Stimulated activated CD4-positive, alpha-beta T cell treated with anti-CD3 and anti-CD28 coated beads, Interleukin-1b, Interleukin-23, amount 100 ng/mL, for 1 hour (primary cell): Measurements from ENCODE around the gene HMGCLL1.

Source experiments
- DNase-seq, 2 donors: peaks; one replicate each; pipeline ENCODE4 v3.0.0-alpha.2; 2020; ENCODE audit warnings: low read depth in 2 of 2

Gene HMGCLL1

GRCh38 chr6:55578537-55579363, at the start of gene HMGCLL1:
HMGCLL1 (minus strand) TSS chr6:55579192; CDS start chr6:55579055, 137 bp downstream.
- DNase-seq, result no peak

DNA sequence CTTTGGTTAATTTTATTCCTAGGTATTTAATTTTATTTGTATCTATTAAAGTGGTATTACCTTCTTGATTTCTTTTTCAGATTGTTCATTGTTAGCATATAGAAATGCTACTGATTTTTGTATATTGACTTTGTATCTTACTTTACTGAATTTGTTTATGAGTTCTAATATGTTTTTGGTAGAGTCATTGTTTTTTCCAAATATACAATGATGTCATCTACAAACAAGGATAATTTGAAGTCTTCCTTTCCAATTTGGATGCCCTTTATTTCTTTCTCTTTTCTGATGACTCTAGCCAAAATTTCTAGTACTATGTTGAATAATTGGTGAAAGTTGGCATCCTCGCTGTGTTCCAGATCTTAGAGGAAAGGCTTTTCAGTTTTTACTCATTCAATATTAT, 43.0 kb upstream of the HMGCLL1 start:
- no peak for DNase-seq

- DNase-seq, result no peak
These were observed 42.3 kb upstream of the HMGCLL1 start for GRCh38 chr6:55621244-55621643.

DNA sequence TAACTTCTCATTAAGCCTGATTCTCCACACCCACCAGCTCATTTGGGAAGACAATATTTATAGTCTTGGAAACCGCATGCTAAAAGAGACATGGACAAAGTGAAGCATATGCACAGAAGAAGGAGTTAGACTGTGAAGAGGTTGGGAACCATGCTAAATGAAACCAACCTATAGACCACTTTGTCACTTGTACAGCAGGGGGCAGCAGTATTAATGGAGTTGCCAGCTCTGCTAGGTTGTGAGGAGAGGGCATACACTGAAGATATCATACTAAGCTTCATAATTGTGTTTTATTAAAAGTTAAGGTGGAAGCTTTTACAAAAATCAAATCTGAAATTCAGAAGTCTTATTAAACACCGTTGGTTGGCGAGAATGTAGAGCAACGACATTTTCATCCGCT, 38.3 kb upstream of the HMGCLL1 start:
- no peak for DNase-seq

DNA sequence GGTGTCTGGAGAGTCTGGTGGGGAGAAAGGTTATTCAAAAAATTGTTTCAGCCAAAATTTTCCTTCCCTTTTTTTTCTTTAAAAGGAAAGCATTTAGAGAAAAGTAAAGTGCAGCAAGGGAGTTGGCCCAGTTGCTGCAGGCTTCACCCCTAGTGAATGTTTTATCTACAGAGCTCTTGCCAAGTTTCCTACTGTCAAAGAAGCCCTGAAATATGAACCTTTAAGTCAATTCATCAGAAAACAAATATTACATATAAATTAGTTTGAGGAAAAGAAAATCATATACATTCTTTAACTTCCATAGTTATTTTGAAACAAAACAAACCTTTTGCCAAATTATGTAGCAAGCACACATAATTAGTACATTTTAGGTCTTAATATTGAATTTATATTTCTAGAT, 25.0 kb upstream of the HMGCLL1 start:
- DNase-seq, result no peak

- DNase-seq, result no peak
These were observed 22.1 kb upstream of the HMGCLL1 start for GRCh38 chr6:55601120-55601519.

DNA sequence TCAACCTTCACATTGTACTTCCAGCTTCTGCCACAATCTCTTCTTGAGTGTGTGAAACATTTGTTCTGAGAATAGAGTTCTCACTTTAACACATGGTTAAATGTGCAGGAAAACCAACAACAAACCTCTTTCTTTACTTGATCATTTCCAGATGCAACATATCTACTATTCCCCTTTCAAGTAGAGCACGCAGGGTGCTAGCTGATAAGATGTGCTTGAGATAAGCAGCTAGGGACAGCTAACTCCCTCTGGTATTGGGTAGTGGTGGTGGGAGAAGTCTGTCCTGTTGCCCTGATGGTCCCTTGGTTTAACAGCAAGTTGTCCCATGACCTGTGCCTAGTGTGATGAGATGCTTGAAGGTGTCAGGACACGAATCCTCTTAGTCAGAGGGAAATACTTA, 15.4 kb upstream of the HMGCLL1 start:
- DNase-seq, result no peak

GRCh38 chr6:55584654-55585354, 5.8 kb upstream of the HMGCLL1 start:
- no peak for DNase-seq

GRCh38 chr6:55576811-55577210, 2.2 kb downstream of the HMGCLL1 start:
- DNase-seq, result no peak

- no peak for DNase-seq
These were observed 4.4 kb downstream of the HMGCLL1 start for GRCh38 chr6:55574556-55574955.

- DNase-seq, result no peak
These were observed 9.4 kb downstream of the HMGCLL1 start for GRCh38 chr6:55569638-55570037.

DNA sequence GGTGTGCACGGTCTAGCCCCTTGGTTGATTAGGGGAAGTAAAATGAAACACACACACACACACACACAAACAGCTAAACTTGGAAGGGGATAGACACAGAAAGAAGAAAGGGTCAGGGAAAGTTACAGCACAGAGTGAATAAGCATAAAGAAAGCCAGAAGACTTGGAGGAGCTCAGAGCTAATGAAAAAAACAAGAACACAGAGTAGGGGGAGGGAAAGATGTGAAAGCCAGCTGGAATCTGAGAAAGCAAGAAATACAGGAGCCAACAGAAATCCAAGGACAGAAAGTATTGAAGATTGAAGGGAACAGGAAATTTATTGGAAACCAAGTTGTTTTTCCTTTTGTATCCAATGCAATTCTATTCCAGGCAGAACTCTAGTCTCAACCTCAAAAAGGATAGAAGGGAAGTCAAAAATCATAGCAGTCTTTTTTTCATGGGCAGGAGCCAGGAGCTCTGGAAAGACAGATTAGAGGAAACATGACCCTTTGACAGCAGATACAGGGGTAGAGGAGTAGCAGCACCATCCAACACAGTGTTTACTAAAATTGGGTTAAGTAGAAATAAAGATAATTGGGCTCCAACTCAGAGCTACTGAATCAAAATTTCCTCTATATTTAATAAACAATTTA, 10.1 kb downstream of the HMGCLL1 start:
- no peak for DNase-seq

DNA sequence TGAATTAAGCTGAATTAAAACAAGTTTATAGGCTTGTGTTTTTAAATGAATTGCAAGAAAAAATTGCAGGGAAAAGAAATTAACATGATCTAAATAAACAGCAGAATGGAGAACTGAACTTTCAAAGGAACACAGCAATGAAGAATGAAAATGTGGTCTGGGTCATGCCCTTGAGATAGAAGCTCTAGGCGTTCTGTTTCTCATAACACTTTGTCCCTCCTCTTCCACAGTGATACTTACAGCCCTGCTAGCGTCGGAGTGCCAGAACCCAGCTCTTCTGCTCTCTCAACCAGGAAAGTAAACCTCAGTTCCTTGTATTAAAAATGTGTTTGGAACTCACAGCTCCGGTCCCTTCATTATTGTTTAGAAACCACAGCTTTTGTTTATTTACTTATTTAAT, 11.4 kb downstream of the HMGCLL1 start:
- no peak for DNase-seq

GRCh38 chr6:55566036-55566710, 12.8 kb downstream of the HMGCLL1 start:
- DNase-seq, result no peak

DNA sequence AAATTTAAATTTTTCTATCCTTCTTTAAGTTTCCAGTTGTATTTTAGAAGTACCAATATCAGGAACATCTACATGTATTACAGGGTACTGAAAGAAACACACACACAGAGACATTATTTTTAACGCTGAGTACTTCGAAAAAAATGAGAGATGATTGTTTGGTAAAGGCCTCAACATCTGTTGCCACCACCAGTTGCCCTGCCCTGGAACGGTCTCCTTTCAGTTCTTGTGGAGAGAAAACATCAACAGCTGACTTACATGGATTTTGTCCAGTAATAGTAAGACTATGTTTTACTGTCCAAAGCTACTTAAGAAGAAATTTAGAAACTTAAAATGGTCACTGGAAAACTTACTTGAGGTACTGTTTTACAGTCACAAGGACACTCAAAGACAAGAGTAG, 16.7 kb downstream of the HMGCLL1 start:
- DNase-seq, result no peak

- no peak for DNase-seq
These were observed 18.6 kb downstream of the HMGCLL1 start for GRCh38 chr6:55560290-55560885.

GRCh38 chr6:55557146-55557545, 21.8 kb downstream of the HMGCLL1 start:
- no peak for DNase-seq

DNA sequence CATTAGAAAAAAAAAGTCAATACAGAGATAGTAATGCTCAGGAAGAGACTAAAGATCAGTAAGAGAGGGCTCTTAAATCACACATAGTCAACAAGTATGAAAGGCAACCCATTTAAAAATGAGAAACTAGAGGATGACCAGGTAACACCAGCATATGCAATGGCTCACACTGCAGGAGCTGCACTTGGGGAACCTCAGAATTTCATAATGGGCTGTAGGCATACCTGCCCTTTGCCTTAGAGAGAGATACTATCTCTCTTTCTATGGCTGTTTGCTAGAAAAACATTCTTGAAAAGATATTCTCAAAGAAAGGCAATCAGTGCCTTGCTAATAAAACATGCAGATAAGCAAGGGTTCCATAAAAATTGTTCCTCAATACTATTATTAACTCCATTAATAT, 33.2 kb downstream of the HMGCLL1 start:
- no peak for DNase-seq

DNA sequence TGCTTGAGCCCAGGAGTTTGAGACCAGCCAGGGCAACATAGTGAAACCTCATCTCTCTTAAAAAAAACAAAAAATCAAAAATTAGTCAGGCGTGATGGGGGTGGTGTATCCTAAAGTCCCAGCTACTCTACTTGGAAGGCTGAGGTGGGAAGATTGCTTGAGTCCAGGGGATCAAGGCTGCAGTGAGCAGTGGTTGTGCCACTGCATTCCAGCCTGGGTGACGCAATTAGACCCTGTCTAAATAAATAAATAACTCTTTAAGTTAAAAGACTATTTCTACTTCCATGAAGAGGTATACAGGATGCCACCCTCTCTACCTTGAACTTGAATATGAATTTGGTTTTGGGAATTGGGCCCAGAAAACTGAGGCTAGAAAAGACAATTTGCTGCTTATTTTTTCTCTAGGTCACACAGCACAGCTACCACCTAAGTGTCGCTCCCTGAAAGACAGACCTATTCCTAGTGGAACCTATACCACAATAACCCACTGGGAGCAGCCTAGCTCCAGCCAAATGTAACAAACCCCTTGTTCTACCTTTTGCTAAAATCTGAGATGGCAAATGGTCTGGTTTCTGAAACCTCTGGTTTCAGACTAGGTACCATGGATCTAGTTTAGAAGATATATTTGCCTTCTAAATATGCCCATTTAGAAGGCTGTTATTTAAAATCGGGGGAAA, 35.2 kb downstream of the HMGCLL1 start:
- DNase-seq, result no peak

DNA sequence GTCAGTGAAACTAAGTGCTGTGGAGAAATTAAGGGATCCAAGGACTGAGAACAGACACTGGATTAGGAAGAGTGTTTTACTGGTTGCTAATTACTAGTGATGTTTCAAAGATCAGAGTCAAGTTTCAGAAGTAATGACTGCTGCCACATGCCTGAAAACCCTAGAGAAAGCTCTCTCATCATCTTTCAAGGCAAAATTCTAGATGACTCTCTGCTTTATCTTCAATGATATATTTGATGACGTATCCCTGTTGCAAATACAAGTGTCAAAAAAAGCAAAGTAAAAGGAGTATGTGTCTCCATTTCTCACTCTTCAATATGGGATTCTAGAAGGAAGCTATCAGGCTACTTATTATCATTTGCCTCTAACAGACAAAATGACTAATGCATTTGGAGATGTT, 38.0 kb downstream of the HMGCLL1 start:
- no peak for DNase-seq

GRCh38 chr6:55536391-55536956, 42.5 kb downstream of the HMGCLL1 start:
- no peak for DNase-seq
